ENCODE measurements around the gene KRT27.

The KRT27 gene

DNA sequence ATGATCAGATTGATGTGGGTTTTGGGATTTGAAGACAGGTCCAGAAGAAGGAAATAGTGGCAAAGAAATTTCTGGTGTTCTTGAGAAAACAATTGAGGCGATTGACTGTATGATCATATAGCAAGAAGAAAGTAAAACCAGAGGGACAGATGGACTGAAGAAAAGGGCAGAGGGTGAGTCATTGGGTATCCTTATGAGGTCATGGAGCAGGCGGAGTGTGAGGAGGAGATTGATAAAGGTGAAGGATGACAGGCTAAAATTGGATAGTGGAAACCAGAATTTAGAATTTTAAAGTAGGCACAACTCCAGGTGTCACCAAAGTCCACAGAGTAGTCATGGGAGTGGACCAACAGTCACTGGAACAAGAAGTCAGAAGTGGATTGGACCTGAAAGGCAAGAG, 18.8 kb upstream of the KRT27 start:
- in situ Hi-C loops (cut with HindIII; ENCODE audit: low pct_ligation_motif_present, low sequenced_read_pairs) = no loop called here
- TF ChIP-seq, protein P1, sequence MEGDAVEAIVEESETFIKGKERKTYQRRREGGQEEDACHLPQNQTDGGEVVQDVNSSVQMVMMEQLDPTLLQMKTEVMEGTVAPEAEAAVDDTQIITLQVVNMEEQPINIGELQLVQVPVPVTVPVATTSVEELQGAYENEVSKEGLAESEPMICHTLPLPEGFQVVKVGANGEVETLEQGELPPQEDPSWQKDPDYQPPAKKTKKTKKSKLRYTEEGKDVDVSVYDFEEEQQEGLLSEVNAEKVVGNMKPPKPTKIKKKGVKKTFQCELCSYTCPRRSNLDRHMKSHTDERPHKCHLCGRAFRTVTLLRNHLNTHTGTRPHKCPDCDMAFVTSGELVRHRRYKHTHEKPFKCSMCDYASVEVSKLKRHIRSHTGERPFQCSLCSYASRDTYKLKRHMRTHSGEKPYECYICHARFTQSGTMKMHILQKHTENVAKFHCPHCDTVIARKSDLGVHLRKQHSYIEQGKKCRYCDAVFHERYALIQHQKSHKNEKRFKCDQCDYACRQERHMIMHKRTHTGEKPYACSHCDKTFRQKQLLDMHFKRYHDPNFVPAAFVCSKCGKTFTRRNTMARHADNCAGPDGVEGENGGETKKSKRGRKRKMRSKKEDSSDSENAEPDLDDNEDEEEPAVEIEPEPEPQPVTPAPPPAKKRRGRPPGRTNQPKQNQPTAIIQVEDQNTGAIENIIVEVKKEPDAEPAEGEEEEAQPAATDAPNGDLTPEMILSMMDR (IDR thresholded peaks at IDR 0.05; ENCODE audit: low read depth, low read length, missing control alignments) = no peak
- Histone ChIP-seq H3K27me3 (replicated peaks) (no peaks in the 10 kb centered on the region), H3K36me3 (replicated peaks) (no peaks in the 10 kb centered on the region), H3K4me3 (ENCODE audit: low read depth, low read length) (no peak overlapping the region), H3K27ac (no peak overlapping the region)
- no peak for DNase-seq

DNA sequence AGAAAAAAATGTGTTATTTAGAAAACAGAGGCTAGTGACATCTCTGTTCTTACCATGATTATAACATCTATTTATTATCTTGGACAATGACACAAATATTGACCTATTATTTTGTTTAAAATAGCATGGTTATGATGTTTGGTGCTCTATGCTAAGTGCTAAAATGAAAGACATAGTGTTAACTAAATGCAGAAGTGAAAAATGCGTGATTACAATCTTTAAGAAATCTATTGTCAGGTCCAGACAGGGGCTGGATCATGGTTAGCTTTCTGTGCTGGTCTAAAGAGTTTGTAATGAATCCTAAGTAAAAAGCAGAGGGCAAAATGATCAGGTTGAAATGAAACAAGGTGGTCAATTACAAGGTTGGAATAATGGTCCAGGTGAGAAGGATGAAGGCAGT, 18.0 kb upstream of the KRT27 start:
- in situ Hi-C loops (cut with HindIII; ENCODE audit: low pct_ligation_motif_present, low sequenced_read_pairs) = no loop called here
- TF ChIP-seq, protein P1 (IDR thresholded peaks at IDR 0.05; ENCODE audit: low read depth, low read length, missing control alignments) = no peak
- DNase-seq = no peak
- H3K4me3 ChIP-seq (ENCODE audit: low read depth, low read length) = no peak overlapping the region
- H3K27ac ChIP-seq = no peak overlapping the region
- H3K27me3 ChIP-seq (replicated peaks) = no peaks in the 10 kb centered on the region
- no peaks in the 10 kb centered on the region for H3K36me3 ChIP-seq (replicated peaks)

DNA sequence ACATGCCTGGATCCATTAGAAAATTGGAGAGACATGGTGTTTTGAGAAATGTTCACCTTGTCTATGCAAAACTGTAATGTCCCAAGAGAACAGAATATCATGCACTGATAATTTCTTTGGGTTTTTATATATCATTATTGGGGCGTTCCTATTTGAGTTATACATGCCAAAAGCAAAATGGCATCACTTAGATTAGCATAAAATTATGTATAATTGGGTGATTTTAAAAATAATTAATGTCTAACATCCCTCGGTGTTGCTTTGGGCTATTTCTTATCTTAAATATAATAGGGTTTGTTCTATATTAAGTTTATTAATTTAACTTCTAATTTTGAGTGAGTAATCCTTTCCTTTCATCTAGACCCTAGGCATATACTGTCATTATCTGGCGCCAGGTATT, 17.5 kb upstream of the KRT27 start, which contains the start of gene KRT28:
TSS of gene KRT28 (minus strand) at position 101 of the 400 bp plus-strand sequence. CDS start at position 35, 66 bp downstream.
- TF ChIP-seq, protein P1 (IDR thresholded peaks at IDR 0.05; ENCODE audit: low read depth, low read length, missing control alignments) = no peak
- Histone ChIP-seq H3K27ac (no peak within 1 kb of the TSS), H3K27me3 (replicated peaks) (no peaks in the 10 kb centered on the region), H3K4me3 (ENCODE audit: low read depth, low read length) (no peak within 1 kb of the TSS), H3K36me3 (replicated peaks) (no peaks in the 10 kb centered on the region)
- in situ Hi-C loops (cut with HindIII; ENCODE audit: low pct_ligation_motif_present, low sequenced_read_pairs) = no loop called here
- DNase-seq = no peak

DNA sequence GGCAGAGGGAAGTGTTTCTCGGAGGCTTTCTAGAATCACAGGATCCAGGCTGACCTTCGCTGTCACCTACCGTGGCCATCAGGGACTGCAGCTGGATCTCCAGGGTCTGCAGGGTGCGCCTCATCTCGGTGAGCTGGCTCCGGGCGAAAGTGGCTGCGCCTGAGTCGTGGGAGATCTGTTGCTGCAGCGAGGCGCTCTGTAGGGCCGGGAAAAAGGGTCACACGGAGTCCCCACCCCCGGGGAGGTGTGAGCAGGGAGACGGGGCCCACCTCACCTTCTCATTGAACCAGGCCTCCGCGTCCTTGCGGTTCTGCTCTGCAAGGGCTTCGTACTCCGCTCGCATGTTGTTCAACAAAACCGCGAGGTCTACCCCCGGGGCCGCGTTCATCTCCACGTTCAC, 14.5 kb upstream of the KRT27 start:
- TF ChIP-seq, protein P1 (IDR thresholded peaks at IDR 0.05; ENCODE audit: low read depth, low read length, missing control alignments) = no peak
- in situ Hi-C loops (cut with HindIII; ENCODE audit: low pct_ligation_motif_present, low sequenced_read_pairs) = no loop called here
- H3K27ac ChIP-seq = no peak overlapping the region
- DNase-seq = no peak
- no peaks in the 10 kb centered on the region for H3K36me3 ChIP-seq (replicated peaks)
- no peak overlapping the region for H3K4me3 ChIP-seq (ENCODE audit: low read depth, low read length)
- H3K27me3 ChIP-seq (replicated peaks) = no peaks in the 10 kb centered on the region

DNA sequence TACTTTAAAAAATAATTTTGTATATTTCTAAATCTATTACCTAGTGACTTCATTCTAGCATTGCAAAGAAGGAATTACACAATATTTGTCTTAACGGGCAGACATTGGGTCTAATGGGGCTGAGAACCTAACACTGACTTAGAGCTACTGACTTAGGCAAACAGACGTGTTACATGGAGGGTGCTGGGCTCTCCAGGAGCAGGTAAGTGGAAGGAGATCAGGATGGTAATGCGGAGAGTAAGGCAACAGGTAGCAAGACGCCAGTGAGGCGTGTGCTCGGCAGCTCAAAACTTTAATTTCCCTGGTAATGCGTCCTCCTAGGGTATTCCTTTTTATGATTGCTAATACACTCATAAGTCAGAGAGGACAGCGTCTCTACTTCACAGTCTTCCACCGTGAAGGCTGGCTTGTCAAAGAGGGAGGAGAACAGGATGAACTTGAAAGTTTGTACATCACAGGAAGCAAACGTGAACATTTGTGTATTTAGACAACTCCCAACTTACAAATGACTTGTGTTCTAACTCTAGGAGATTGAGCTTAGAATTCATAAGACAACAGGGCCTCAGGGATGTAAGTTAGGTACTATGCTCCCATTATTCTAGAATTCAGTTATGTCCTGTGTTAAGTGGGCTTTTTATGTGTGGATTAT, 12.8 kb upstream of the KRT27 start:
- Histone ChIP-seq H3K27ac (no peak overlapping the region), H3K36me3 (replicated peaks) (no peaks in the 10 kb centered on the region), H3K27me3 (replicated peaks) (no peaks in the 10 kb centered on the region), H3K4me3 (ENCODE audit: low read depth, low read length) (no peak overlapping the region)
- TF ChIP-seq, protein P1 (IDR thresholded peaks at IDR 0.05; ENCODE audit: low read depth, low read length, missing control alignments) = no peak
- in situ Hi-C loops (cut with HindIII; ENCODE audit: low pct_ligation_motif_present, low sequenced_read_pairs) = no loop called here
- DNase-seq = no peak

DNA sequence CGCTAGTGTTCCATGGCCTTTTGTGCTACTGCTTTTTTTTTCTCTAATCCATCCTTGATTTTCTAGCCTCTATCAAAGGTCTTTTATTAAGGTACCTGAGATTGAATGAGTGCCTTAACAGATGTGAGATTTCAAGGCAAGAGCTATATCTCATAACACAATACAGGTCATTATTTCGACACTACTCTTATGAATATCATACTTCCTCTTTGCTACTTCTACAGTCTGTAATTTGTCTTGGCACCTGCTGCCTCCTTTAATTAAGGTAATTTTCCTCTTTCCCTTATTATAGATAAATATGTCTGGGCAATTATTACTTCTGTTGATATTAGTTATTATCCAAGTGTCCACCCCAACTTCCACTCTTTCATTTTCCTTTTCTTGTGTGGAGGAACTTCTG, 12.1 kb upstream of the KRT27 start:
- H3K4me3 ChIP-seq (ENCODE audit: low read depth, low read length) = no peak overlapping the region
- H3K27me3 ChIP-seq (replicated peaks) = no peaks in the 10 kb centered on the region
- H3K36me3 ChIP-seq (replicated peaks) = no peaks in the 10 kb centered on the region
- H3K27ac ChIP-seq = no peak overlapping the region
- in situ Hi-C loops (cut with HindIII; ENCODE audit: low pct_ligation_motif_present, low sequenced_read_pairs) = no loop called here
- no peak for DNase-seq
- TF ChIP-seq, protein P1 (IDR thresholded peaks at IDR 0.05; ENCODE audit: low read depth, low read length, missing control alignments) = no peak

Data from brain microvascular endothelial cell (primary cell).